DMS114 treated with DMSO at 0.1 percent for 48 hours (cell line): ENCODE results near the gene ZNF771.

Source experiments
- DNase-seq: peaks from one replicate; lab custom pipeline; 2025; ENCODE audit not compliant: unreplicated experiment; lab: John Stamatoyannopoulos, UW

ZNF771 gene

DNA sequence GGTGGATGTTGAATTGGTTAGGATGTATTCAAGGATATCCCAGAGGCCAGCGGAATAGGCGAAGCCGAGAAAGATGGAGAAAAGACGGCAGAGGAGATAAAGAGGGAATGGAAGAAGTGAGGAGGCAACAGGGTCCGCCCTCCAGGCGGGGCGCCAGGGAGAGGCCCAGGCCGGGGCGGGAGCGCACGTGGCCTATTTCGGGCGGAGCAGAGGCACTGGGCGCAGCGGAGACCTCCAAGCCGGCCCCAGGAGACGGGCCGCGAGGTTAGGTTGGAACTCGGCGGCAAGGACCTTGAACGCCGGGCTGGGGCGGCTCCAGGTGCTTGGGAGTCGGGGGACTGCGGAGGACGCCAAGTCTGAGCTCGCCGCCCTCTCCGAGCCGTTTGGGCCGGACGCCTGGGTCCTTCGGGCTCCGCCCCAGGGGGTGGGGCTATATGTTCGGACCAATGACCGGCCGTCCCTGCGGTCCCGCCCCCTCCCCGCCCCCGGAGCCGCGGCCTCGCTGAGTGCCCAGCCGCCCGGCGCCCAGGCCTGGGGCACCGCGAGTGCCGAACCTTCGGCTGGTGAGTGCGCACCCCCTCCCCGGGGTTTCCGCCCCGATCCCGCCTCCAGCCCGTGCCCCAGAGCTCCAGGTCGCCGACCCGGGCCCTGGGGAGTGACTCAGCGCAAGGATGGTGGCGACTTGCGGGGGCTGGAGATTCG, at the start of gene ZNF771:
TSS of gene ZNF771 (plus strand) at position 505 of the 702 bp plus-strand sequence. CDS start 448 bp downstream, outside the sequence.
- DNase-seq, result peak; percentile 77

DNA sequence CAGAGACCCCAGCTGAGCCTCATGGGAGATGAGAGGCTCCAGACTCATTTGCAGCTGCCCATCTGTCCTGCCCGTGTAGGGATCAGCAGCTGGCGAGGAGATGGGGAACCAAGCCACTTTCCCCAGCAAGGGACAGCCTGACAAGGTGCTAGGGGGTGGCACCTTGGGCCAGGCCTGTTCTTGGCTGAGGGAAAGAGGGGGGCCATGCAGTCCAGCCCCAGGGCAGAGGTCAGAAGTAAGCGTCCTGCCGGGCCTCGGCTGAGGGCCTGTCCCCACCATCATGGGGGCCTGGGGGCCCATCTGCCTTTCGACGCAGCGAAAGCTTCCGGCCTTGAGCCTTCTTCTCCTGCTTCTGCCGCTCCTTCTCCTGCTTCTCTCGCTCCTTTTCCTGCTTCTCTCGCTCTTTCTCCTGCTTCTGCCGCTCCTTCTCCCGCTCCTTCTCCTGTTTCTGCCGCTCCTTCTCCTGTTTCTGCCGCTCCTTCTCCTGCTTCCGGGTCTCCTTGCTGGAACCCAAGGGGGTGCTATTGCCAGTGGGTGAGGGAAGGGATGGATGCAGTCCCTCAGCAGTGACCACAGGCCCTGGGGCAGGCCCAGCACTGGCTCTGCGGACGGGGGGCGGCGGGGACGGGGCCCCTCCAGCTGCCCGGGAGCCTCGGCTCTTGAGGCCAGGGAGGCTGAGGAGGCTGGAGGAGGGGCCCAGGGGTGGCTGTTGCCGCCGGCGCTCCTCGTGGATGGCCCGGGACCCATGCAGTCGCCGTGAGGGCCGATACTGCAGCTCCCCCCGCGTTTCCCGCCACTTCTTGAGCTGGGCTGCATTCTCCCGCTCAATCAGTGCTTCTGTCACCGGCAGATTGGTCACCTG, 49.5 kb upstream of the ZNF771 start:
- no peak for DNase-seq

DNA sequence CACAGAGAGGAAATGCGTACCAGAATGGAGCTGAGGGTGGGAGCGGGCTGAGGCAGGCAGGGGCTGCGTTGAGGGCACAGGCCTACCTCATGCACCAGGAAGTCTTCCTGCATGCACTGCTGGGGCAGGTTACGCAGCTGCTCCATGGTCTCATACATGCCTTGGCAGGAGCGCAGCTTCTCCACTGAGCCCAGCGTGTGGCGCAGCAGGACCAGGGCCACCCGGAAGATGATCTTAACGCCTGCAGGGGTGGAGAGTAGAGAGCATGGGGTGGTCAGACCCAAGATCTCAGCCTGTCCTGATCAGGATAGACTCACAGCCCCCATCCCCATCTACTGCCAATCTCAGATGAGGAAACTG, 48.8 kb upstream of the ZNF771 start:
- DNase-seq, result no peak

DNA sequence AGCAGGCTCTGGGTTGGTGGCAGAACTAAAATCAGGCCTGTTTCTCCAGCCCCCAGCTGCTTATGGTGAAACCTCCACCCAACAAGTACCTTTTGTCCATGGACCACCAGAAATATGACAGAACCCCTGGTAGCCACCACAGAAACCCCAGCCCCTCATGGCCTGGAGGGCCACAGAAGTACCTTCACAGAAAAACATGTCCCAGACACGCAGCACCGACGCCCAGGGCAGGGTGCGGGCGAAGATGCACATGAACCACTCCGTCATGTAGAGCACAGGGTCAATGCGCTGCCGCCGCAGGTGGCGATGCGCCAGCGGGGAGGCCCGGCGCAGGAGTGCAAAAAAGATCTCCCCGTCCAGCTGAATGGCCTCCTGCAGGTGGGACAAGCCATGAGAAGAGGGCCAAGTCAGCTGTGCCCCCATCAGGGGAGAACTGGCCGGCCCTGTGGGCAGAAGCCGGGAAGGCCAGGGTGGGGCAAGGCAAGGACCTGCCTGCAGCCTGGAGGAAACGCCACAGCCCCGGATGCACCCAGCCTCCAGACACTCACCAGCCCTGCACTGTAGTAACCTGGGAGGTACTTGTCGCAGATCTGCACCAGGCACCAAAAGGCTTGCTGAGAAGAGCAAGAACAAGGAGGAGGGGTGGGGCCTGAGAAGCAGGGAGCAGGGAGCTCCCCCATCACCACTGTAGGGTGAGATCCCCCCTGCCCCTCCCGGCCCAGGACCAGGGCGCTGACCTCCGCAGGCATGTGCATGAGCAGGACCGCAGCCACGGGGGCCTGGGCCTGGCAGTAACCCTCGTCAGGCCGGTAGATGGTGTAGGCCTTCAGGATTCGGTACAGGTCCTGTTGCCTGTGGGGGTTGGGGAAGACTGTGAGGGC, 48.2 kb upstream of the ZNF771 start:
- DNase-seq, result no peak

DNA sequence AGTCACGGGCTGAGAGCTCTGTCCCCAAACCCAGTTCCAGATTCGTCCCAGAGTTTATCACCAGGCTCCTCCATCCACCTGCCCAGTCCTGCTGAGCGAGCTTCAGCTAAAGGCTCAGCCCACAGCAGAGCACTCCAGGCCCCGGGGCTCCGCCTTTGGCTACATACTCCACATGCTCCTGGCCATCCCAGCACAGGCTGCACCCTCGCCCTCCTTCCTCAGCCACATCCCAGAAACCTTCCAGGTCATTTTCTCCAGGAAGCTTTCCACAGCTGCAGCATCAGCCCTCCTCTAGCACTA, 47.6 kb upstream of the ZNF771 start:
- no peak for DNase-seq

DNA sequence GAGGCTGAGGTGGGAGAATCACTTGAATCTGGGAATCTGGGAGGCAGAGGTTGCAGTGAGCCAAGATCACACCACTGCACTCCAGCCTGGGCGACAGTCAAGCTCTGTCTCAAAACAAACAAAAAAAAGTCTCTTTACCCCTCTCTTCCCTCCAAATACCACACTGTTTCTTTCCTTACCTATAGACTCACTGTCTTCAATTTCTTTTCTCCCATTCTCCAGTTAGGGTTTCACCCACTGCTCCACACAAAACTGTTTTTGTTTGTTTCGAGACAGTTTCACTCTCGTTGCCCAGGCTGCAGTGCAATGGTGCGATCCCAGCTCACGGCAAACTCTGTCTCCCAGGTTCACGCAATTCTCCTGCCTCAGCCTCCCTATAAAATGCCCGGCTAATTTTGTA, 46.2 kb upstream of the ZNF771 start:
- no peak for DNase-seq

DNA sequence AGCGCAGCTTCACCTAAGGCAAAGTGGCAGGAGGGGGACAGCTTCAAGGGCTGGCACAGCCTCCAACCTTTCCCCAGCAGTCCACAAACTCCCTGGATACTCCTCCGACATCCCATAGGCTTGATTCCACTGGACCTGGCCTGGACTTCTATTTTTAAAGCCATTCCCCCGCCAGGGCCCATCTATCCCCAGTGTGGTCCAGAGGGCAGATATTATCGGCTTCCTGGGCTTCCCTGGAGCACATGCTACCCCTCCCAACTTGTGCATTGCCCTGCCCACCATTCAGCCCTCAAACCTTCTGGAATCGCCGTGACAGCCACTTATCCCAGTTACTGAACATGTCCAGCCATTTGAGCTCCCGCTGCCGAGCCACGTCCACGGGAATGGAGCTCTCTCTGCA, 42.2 kb upstream of the ZNF771 start:
- DNase-seq, result no peak

DNA sequence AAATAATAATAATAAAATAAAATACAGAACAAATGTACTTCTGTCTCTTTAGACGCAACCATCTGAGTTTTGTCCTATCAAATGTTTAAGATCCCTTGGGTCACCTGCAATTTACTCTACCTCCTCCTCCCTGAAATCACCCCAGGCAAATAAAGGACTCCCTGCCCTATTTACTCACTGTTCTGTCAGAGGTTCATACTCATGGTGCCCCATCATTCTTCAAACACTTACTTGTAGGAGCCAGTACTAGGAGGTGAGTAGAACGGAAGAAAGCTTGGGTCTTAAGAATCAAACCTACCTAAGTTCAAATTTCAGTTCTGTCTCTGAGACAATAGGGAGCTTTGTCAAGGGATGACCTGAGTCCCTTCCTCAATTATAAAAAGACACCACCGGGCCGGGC, 40.9 kb upstream of the ZNF771 start:
- no peak for DNase-seq

DNA sequence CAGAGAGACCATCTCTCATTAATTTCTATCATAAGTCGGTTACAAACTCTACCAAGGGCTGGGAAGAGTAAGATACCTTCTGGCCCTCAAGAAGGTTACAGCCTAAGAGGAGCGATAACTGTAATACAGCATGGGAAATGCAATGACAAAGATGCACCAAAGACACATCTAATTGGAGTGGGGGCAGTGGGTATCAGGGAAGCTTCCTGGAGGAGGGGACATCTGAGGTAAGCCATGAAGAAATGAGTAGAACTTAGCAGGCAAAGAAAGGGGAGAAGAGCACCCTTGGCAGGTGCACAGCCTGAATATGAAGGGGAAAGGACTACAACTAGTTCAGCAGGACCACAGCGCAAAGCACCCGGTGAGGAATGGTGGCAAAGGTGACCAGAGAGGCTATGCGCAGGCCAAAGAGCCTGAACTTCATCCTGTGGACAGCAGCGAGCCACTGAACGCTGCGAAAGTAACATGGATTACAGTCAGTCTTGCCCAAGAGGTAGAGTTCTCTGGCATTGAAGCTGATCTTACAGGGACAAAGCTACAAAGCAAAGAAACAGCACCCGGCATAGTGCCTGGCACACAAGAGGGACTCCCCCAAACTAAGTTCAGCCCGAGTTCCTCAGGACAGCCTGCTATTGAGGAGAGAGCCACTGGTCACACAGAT, 39.9 kb upstream of the ZNF771 start:
- no peak for DNase-seq

DNA sequence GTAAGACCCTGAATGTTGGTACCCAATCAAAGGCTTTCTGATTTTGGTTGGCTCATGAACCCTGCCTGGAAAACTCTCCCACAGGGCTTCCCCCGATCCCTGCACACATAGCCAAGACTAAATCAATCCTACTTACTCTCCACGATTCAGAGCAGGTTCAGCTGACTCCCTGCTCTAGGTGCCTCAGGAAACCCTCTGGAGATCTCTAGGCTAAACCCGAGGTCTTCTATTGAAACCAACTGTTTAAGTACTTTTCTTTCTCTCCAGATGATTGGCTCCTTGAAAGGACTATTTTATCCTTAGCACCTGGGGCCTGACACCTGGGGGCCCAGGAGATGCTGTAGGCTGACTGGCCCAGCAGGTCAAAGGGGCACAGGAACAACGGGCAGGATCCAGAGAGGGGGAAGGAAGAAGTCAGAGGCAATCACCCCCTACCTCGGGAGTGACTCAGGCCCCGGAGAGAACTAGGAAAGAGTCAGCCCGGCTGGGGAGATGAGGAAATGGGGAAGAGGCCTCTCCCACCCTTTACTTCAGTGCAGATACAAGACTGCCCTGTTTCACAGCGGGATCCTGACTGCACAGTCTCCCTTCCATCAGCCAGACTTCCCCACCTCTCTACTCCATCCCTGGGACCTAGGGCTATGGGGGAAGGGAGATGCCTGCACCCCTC, 39.1 kb upstream of the ZNF771 start:
- DNase-seq, result no peak

DNA sequence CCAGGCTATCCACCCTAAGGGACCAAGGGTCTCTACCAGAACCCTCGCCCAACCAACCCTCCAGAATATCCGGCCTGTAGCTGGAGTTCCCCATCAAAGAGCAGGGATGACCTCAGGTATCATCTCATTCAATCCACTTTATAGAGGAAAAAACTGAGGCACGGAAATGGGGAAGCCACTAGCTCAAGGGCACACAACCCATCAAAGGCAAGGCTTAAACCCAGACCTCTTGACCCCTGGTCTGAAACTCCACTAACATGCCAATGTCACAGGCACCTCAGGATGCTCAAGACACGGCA, 38.7 kb upstream of the ZNF771 start:
- no peak for DNase-seq

DNA sequence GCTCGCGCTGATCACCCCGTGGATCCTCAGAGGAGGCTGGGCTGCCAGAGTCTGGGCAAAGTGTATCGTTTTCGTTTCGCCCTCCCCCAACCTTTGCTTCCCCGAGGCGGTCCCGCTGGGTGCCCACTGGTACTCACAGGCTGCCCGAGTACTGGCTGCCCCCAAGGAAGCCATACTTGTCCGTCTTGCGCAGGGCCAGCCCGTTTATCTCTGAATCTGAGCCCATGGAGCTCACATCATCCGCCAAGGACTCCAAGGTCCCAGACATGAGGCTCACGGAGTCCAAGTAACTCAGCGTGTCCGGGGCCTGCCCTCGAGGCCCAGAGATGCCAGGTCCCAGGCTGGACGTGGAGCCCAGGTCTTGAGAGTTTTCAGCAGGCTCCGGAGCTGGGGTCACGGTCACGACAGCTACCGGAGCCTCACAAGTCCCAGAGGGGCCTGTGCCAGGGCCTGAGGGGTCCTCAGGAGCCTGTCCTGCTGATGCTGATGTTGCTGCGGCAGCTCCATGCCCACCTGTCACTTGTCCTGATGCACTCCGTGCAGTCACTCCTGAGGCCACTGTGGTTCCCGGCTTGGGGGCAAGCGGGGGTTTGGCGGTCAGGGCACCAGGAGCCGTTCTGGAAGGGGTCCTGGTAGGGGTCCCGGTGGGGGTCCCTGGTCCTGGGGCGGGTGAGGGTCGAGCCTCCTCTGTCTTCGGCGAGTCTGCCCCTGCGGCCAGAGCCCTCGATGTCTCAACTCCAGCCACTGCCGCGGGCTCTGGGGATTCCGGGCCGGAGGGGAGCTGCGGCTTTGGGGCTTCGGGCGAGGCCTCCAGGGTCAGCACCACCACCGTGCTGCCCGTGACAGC, 38.1 kb upstream of the ZNF771 start:
- no peak for DNase-seq

DNA sequence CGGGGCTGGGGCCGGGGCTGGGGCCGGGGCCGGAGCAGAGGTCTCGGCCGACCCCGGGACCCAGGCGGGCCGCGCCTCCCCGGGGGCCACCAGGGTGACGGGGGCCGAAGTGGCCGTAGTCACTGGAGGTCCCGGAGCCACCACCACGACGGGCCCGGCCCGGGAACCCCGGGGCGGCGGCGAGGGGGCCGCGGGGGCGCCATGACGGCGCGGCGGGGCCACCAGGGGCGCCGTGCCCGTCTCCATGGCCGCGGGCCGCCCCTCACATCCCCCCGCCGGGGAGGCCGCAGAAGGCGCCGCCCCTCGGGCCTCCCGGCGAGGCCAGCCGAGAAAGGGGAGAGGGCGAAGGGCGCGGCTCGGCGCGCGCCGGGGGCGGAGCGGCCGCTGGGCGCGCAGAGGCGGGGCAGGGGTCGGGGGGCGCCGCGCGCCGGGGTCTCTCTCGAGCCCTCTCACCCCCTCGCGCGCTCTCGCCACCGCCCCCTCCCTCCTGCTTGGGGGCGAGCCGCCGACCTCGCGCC, 37.4 kb upstream of the ZNF771 start:
- DNase-seq, result no peak

DNA sequence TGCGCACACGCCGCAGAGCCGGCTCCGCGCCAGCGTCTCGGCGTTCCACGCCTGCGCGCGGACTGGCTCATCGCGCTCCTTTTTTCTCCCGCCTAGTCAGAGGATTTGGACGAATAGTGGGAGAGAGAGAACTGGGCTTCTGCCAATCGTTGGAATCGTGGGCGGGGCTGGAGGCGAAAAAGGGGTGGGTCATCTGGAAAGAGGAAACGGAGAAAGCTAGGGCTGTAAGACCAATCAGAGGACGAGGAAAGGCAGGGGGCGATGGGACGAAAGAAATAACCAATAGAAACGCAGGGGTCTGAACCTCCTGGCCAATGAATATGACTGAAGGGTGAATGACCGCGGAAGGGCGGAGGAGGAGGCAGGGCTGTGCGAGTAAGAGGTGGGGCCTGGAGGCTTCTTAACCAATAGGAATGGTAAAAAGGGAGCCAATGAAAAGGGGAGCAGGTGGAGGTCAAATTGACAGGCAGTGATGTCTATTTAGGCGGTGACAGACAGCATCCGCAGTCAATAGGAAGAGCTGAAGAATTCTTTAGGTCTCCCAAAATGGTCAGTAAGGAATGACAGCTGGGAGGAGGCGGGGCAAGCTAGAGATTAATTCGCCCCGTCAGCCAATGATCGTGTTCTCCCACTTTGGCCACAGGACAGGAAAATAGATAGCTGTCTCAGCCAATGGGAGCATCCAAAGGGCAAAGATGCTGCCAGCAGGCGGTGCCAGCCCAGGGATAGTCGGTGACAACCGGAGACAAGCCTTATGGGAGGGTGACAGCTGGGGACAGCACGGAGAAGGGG, 36.8 kb upstream of the ZNF771 start, which contains the start of gene TBC1D10B:
TSS of gene TBC1D10B (minus strand) at position 39 of the 792 bp plus-strand sequence. CDS start 311 bp downstream, outside the sequence.
- peak; percentile 100 for DNase-seq

DNA sequence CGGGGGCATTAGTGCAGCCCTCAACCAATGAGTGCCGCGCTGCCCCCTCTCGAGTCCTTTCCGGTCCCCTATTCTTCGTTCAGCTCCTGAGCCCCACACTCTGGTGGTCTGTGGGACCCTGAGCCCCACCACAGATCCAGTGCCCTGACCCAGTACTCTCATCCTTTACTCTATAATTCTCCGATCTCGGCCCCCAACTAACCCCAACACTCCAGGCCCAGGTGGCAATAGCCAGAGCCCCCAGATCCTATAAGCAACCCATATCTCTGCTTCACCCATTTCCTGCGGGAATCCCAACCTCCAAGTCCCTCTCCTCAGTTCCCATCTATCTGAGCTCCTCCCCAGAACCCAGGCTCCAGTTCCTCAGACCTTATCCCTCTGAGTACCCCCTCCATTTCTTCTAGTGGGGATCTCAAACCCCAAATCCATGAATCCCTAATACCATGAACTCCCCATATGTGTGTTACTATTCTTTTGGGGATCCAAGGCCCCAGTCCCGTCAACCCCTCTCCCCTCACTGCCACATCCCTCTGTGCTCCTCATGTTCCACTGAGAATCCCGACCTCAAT, 36.1 kb upstream of the ZNF771 start:
- no peak for DNase-seq

DNA sequence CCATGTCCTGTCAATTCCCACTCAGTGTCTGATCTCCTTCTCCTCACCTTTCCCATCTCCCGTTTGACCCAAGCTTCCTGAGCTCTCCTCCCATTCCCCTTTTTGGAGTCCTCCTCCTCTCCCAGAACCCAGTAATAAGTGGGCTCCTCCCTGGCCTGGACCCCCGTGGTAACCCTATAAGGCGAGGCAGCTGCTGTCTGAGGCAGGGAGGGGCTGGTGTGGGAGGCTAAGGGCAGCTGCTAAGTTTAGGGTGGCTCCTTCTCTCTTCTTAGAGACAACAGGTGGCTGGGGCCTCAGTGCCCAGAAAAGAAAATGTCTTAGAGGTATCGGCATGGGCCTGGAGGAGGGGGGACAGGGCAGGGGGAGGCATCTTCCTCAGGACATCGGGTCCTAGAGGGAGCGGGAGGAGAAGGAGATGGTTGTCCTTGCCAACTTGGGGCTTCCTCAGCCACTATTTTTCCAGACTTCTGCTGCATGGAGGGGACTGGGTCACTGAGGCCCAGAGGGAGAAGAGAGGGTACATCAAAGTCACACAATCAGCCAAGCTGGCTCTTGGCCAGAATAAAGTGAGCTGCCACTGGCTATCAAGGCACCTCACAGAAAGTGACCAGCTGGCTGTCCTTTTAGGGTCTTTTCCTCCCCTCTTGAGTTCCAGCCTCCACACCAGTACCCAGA, 35.2 kb upstream of the ZNF771 start:
- no peak for DNase-seq

DNA sequence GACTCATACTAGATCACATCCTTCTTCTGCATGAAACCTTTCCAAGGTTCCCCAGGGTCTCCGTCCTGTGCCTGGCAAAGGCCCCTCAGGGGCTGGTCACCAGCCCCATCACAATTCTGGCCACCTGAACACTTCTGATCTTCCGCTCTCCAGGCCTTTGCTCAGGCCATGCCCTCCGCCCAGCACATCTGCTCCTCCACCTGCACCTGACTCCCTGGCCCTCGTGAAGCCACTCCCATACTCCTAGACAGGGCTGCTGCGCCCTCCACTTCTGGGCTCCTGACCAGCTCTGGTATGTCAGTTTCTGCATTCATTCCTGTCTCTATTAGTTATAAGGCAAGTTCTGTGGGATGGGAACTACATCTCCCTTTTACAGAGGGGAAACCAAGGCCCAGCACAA, 34.7 kb upstream of the ZNF771 start:
- DNase-seq, result no peak

DNA sequence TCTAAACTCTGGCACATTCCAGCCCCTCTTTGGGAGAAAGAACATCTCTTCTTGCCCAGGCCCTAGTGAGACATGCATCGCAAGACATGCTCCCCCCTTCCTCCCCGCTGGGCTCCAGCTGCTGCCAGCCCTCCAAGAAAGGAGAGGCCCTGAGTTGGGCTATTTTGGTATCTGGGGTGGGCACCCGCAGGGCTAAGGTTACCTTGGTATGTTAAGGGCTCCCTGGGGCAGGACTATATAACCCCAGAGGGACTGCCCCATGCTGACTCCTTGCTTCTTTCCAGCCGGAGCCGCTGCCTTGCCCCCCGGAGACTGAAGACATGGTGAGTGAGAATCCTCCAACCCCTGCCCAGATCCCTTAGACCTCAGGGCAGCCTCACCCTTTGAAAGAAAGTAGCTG, 32.9 kb upstream of the ZNF771 start, which contains the start of gene MYL11:
TSS of gene MYL11 (plus strand) at position 265 of the 400 bp plus-strand sequence. CDS start at position 321, 56 bp downstream.
- no peak for DNase-seq
